ENCODE results near the gene GBA3. TPM values are rescaled to one million over a fixed set of nuclear protein-coding genes. Genes with fewer than 3 reads are reported as not detected.

GBA3 gene
- total RNA-seq, 4 donors from 2014 or later = 2.8 to 66.1 (median 24.7) TPM

DNA sequence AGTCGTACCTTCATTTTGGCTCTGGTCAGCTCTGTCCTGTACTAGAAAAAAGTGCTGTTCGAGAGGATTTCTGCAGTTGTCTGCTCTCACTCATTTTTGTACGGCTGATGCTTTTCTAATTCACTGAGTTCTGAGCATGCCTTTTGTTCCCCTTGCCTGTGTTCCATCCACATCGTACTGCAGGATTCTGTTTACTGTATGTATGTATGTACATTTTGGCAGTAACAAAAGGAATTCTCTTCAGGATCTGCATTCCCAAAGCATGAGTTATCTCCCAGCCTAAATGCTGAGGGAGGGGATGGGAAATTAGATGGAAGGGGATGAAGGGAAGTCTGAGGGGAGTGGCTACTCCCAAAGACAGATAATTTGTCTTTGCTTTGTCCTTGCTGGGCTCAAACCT, 87.6 kb downstream of the GBA3 start:
- Histone ChIP-seq H3K27ac (no peak overlapping the region), H3K9me3 (no peaks in the 10 kb centered on the region), H3K27me3 (no peaks in the 10 kb centered on the region), H3K36me3 (no peaks in the 10 kb centered on the region), H3K4me3 (no peak overlapping the region), H3K4me1 (no peaks in the 10 kb centered on the region)
- no peak for TF ChIP-seq POLR2AphosphoS5 (IDR thresholded peaks at IDR 0.05)
- TF ChIP-seq, protein P1, sequence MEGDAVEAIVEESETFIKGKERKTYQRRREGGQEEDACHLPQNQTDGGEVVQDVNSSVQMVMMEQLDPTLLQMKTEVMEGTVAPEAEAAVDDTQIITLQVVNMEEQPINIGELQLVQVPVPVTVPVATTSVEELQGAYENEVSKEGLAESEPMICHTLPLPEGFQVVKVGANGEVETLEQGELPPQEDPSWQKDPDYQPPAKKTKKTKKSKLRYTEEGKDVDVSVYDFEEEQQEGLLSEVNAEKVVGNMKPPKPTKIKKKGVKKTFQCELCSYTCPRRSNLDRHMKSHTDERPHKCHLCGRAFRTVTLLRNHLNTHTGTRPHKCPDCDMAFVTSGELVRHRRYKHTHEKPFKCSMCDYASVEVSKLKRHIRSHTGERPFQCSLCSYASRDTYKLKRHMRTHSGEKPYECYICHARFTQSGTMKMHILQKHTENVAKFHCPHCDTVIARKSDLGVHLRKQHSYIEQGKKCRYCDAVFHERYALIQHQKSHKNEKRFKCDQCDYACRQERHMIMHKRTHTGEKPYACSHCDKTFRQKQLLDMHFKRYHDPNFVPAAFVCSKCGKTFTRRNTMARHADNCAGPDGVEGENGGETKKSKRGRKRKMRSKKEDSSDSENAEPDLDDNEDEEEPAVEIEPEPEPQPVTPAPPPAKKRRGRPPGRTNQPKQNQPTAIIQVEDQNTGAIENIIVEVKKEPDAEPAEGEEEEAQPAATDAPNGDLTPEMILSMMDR (IDR thresholded peaks at IDR 0.05) = no peak
- no peak for TF ChIP-seq EP300 (IDR thresholded peaks at IDR 0.05; ENCODE audit: low read depth)
- no peak for TF ChIP-seq POLR2A (IDR thresholded peaks at IDR 0.05)
- DNase-seq = no peak
- intact Hi-C loops (cut with DNase I; ENCODE audit: low total_unique reads) (no loop called here), in situ Hi-C loops (cut with MboI; ENCODE audit: low pct_ligation_motif_present in 1 of 4, low pct_unique_long_range_greater_than_20kb in 1 of 4, low sequenced_read_pairs in 3 of 4) (no loop called here)
- WGBS, 2 donors (ENCODE audit: low coverage in 1 of 2) = 64 to 73% methylated on average over 4 of the region's 4 CpGs

DNA sequence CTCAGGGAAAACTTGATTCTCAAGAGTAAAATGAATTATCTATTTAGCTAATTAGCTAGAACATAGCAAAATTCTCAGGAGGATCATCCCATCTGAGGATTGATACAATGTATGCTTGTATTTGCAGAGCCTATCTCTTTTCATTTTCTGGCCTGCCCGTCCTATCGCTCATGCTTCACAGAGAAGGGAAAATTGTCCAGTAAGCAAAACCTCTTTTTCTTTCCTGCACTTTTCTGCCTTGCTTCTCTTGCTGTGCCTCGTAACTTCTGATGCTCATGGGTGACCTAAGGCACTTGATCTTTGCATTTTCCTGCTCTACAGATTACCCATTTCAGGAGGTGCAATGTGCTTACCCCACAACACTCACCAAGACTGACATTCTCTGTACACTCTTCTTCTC, 88.1 kb downstream of the GBA3 start:
- no peak overlapping the region for H3K27ac ChIP-seq
- no peaks in the 10 kb centered on the region for H3K27me3 ChIP-seq
- no peak for DNase-seq
- no peaks in the 10 kb centered on the region for H3K36me3 ChIP-seq
- H3K4me3 ChIP-seq = no peak overlapping the region
- H3K9me3 ChIP-seq = no peaks in the 10 kb centered on the region
- in situ Hi-C loops (cut with MboI; ENCODE audit: low pct_ligation_motif_present in 1 of 4, low pct_unique_long_range_greater_than_20kb in 1 of 4, low sequenced_read_pairs in 3 of 4) = no loop called here
- H3K4me1 ChIP-seq = no peaks in the 10 kb centered on the region
- WGBS, 2 donors (ENCODE audit: low coverage in 1 of 2) = 87% methylated on average over 3 of the region's 3 CpGs; no CpG with 5 or more reads in 1 of the 2 donors
- intact Hi-C loops (cut with DNase I; ENCODE audit: low total_unique reads) = no loop called here
- TF ChIP-seq POLR2A (IDR thresholded peaks at IDR 0.05) (no peak), EP300 (IDR thresholded peaks at IDR 0.05; ENCODE audit: low read depth) (no peak), POLR2AphosphoS5 (IDR thresholded peaks at IDR 0.05) (no peak)
- TF ChIP-seq, protein P1 (IDR thresholded peaks at IDR 0.05) = no peak

DNA sequence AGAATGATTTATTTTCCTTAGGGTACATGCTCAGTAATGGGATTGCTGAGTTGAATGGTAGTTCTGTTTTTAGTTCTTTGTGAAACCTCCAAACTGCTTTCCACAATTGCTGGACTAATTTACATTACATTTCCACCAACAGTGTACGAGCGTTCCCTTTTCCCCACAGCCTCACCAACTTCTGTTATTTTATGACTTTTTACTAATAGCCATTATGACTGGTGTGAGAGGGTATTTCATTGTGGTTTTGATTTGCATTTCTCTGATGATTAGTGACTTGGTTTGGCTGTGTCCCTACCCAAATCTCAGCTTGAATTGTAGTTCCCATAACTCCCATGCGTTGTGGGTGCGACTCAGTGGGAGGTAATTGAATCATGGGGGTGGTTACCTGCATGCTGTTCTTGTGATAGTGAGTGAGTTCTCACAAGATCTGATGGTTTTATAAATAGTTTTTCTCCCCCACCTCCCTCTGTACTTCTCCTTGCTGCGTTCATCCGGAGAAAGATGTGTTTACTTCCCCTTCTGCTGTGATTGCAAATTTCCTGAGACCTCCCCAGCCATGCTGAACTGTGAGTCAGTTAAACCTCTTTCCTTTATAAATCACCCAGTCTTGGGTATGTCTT, 95.1 kb downstream of the GBA3 start:
- Histone ChIP-seq H3K4me3 (no peak overlapping the region), H3K4me1 (no peaks in the 10 kb centered on the region), H3K27me3 (no peaks in the 10 kb centered on the region), H3K27ac (no peak overlapping the region), H3K9me3 (no peaks in the 10 kb centered on the region), H3K36me3 (no peaks in the 10 kb centered on the region)
- WGBS, 2 donors (ENCODE audit: low coverage in 1 of 2) = 48 to 68% methylated on average over 6 of the region's 6 CpGs
- TF ChIP-seq POLR2A (IDR thresholded peaks at IDR 0.05) (no peak), POLR2AphosphoS5 (IDR thresholded peaks at IDR 0.05) (no peak), EP300 (IDR thresholded peaks at IDR 0.05; ENCODE audit: low read depth) (no peak)
- TF ChIP-seq, protein P1 (IDR thresholded peaks at IDR 0.05) = no peak
- intact Hi-C loops (cut with DNase I; ENCODE audit: low total_unique reads) (no loop called here), in situ Hi-C loops (cut with MboI; ENCODE audit: low pct_ligation_motif_present in 1 of 4, low pct_unique_long_range_greater_than_20kb in 1 of 4, low sequenced_read_pairs in 3 of 4) (no loop called here)
- no peak for DNase-seq

DNA sequence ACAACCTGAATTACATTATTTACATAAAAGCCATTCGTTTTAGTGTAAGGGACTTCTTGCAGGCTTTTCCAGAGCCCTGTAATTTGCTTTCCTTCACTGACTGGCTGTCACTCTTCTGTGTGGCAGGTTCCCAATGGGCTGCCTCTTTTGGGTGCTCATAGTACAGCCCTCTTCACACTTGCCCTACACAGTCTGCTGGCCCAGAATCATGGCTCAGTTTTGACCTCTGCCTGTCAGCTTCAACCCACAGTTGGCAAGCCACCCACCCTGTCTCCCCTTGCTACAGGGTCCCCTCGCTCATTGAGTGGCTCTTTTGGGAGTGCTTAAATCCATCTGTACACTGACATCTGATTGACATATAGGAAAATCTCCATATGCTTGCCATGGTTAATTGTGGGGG, 97.9 kb downstream of the GBA3 start:
- H3K4me1 ChIP-seq = no peaks in the 10 kb centered on the region
- intact Hi-C loops (cut with DNase I; ENCODE audit: low total_unique reads) (no loop called here), in situ Hi-C loops (cut with MboI; ENCODE audit: low pct_ligation_motif_present in 1 of 4, low pct_unique_long_range_greater_than_20kb in 1 of 4, low sequenced_read_pairs in 3 of 4) (no loop called here)
- H3K36me3 ChIP-seq = no peaks in the 10 kb centered on the region
- H3K27me3 ChIP-seq = no peaks in the 10 kb centered on the region
- H3K9me3 ChIP-seq = no peaks in the 10 kb centered on the region
- WGBS, 2 donors (ENCODE audit: low coverage in 1 of 2) = 75 to 80% methylated on average over 1 to 2 of the region's 2 CpGs
- DNase-seq = no peak
- TF ChIP-seq POLR2A (IDR thresholded peaks at IDR 0.05) = no peak
- TF ChIP-seq POLR2AphosphoS5 (IDR thresholded peaks at IDR 0.05) = no peak
- H3K4me3 ChIP-seq = no peak overlapping the region
- H3K27ac ChIP-seq = no peak overlapping the region

DNA sequence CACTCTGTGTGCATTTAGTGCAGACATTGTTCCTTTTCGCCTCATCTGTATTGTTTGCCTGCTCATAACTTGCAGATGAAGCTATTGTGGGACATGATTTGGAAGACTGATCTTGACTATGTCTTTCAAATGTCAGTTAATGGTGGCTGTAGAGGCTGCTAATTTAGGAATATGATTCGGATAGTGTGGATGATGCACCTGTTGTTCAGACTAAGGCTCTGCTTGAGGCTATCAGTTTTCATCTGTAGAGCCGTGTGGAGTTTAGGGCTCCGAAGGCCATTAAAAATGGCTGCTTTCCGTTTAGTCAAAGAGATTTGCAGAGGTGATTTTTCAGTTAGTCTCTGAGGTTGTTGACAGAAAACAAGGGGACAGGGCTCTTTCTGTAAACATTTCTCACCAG, 102.0 kb downstream of the GBA3 start:
- intact Hi-C loops (cut with DNase I; ENCODE audit: low total_unique reads) (no loop called here), in situ Hi-C loops (cut with MboI; ENCODE audit: low pct_ligation_motif_present in 1 of 4, low pct_unique_long_range_greater_than_20kb in 1 of 4, low sequenced_read_pairs in 3 of 4) (no loop called here)
- Histone ChIP-seq H3K36me3 (no peaks in the 10 kb centered on the region), H3K9me3 (no peaks in the 10 kb centered on the region), H3K4me3 (no peak overlapping the region), H3K27me3 (no peaks in the 10 kb centered on the region), H3K4me1 (no peaks in the 10 kb centered on the region), H3K27ac (no peak overlapping the region)
- TF ChIP-seq POLR2AphosphoS5 (IDR thresholded peaks at IDR 0.05) (no peak), POLR2A (IDR thresholded peaks at IDR 0.05) (no peak), EP300 (IDR thresholded peaks at IDR 0.05; ENCODE audit: low read depth) (no peak)
- TF ChIP-seq, protein P1 (IDR thresholded peaks at IDR 0.05) = no peak
- 81 to 100% methylated on average over 1 to 5 of the region's 5 CpGs for WGBS, 2 donors (ENCODE audit: low coverage in 1 of 2)
- no peak for DNase-seq

All from transverse colon (tissue), 4 donors.